ENCODE results near the gene DAP.
"Not testable (repeated sequence)": the region's sequence is repeated elsewhere in the genome, so short reads cannot be mapped to it uniquely, and the experiment has no call there.

DAP gene

GRCh38 chr5:10649666-10650380 is 111.2 kb downstream of the DAP start:
- DNase-seq: no peak

- no peak for DNase-seq
Observed at GRCh38 chr5:10648806-10649665, 112.0 kb downstream of the DAP start.

GRCh38 chr5:10647640-10648039 is 113.4 kb downstream of the DAP start:
- no peak for DNase-seq

GRCh38 chr5:10645671-10646070 is 115.4 kb downstream of the DAP start:
- DNase-seq: no peak

GRCh38 chr5:10645146-10645545 is 115.9 kb downstream of the DAP start:
- no peak for DNase-seq

GRCh38 chr5:10644192-10644591 is 116.8 kb downstream of the DAP start:
- no peak for DNase-seq

GRCh38 chr5:10642367-10642766 is 118.7 kb downstream of the DAP start:
- no peak for DNase-seq

- DNase-seq: no peak
Observed at GRCh38 chr5:10639846-10640368, 121.1 kb downstream of the DAP start.

GRCh38 chr5:10638723-10639122 is 122.3 kb downstream of the DAP start:
- DNase-seq: not testable (repeated sequence)

- DNase-seq: no peak
Observed at GRCh38 chr5:10637944-10638343, 123.1 kb downstream of the DAP start.

- DNase-seq: no peak
Observed at GRCh38 chr5:10636363-10637142, 124.5 kb downstream of the DAP start.

- DNase-seq: no peak
Observed at GRCh38 chr5:10635867-10636350, 125.1 kb downstream of the DAP start.

GRCh38 chr5:10635257-10635866 is 125.7 kb downstream of the DAP start:
- peak; percentile 51 for DNase-seq

- no peak for DNase-seq
Observed at GRCh38 chr5:10634562-10634961, 126.5 kb downstream of the DAP start.

- DNase-seq: no peak
Observed at GRCh38 chr5:10634050-10634449, 127.0 kb downstream of the DAP start.

- no peak for DNase-seq
Observed at GRCh38 chr5:10633271-10634049, 127.6 kb downstream of the DAP start.

- no peak for DNase-seq
Observed at GRCh38 chr5:10632110-10632761, 128.8 kb downstream of the DAP start.

GRCh38 chr5:10631316-10631996 is 129.6 kb downstream of the DAP start:
- no peak for DNase-seq

GRCh38 chr5:10630744-10631143 is 130.3 kb downstream of the DAP start:
- not testable (repeated sequence) for DNase-seq

- DNase-seq: no peak
Observed at GRCh38 chr5:10630126-10630525, 130.9 kb downstream of the DAP start.

- DNase-seq: no peak
Observed at GRCh38 chr5:10629682-10630081, 131.4 kb downstream of the DAP start.

Data from NCI-H226 (cell line).